HEK293 (cell line): Measurements from ENCODE around the gene CDH3.
A peak's percentile ranks its signal among the peaks of the same experiment; 100 is the strongest.

Source experiments
- ELK4 ChIP-seq: IDR thresholded peaks from 2 replicates; pipeline ENCODE4 v1.6.1; 2011; ENCODE audit warnings: mild to moderate bottlenecking, low read depth, low read length, borderline replicate concordance
- GFI1B ChIP-seq: fragments of 450-650 bp; formaldehyde crosslinking; IDR thresholded peaks from 2 replicates; pipeline ENCODE4 v1.5.1; 2016; ENCODE audit warnings: missing biosample characterization, missing genetic modification characterization
- GLI2 ChIP-seq: fragments of 450-650 bp; formaldehyde crosslinking; IDR thresholded peaks from 2 replicates; pipeline ENCODE4; 2017; ENCODE audit warnings: missing biosample characterization, missing genetic modification characterization, low read depth, borderline replicate concordance
- HOXA7 ChIP-seq: sonication (generic); formaldehyde crosslinking; IDR thresholded peaks from 2 replicates; pipeline ENCODE4 v1.8.1; 2022; ENCODE audit warnings: missing genetic modification reagents, borderline replicate concordance
- IKZF3 ChIP-seq: fragments of 450-650 bp; IDR thresholded peaks from 2 replicates; pipeline ENCODE4 v1.5.0; 2018; ENCODE audit warnings: missing biosample characterization, mild to moderate bottlenecking, missing genetic modification characterization, moderate library complexity
- MZF1 ChIP-seq: fragments of 450-650 bp; formaldehyde crosslinking; IDR thresholded peaks from 2 replicates; pipeline ENCODE4 v1.5.1; 2017; ENCODE audit warnings: missing biosample characterization, missing genetic modification characterization, borderline replicate concordance
- RBAK ChIP-seq: fragments of 450-650 bp; formaldehyde crosslinking; IDR thresholded peaks from 2 replicates; pipeline ENCODE4 v1.5.1; 2016; ENCODE audit warnings: missing biosample characterization, missing genetic modification characterization
- SCRT1 ChIP-seq: fragments of 450-650 bp; formaldehyde crosslinking; IDR thresholded peaks from 2 replicates; pipeline ENCODE4 v1.5.1; 2016; ENCODE audit warnings: missing biosample characterization, missing genetic modification characterization, borderline replicate concordance
- SCRT2 ChIP-seq: fragments of 450-650 bp; formaldehyde crosslinking; IDR thresholded peaks from 2 replicates; pipeline ENCODE4 v1.5.1; 2016; ENCODE audit warnings: missing biosample characterization, missing genetic modification characterization
- SP2 ChIP-seq: fragments of 450-650 bp; formaldehyde crosslinking; IDR thresholded peaks from 2 replicates; pipeline ENCODE4 v1.5.1; 2016; ENCODE audit warnings: missing biosample characterization, missing genetic modification characterization
- WT1 ChIP-seq: fragments of 450-650 bp; formaldehyde crosslinking; IDR thresholded peaks from 2 replicates; pipeline ENCODE4 v1.5.1; 2016; ENCODE audit warnings: missing biosample characterization, missing genetic modification characterization
- ZBTB26 ChIP-seq: fragments of 450-650 bp; formaldehyde crosslinking; optimal IDR thresholded peaks from 2 replicates; pipeline ENCODE3; 2016; ENCODE audit warnings: missing biosample characterization, mild to moderate bottlenecking, missing genetic modification characterization
- ZBTB6 ChIP-seq: fragments of 450-650 bp; formaldehyde crosslinking; IDR thresholded peaks from 2 replicates; pipeline ENCODE4 v1.5.1; 2017; ENCODE audit warnings: missing biosample characterization, missing genetic modification characterization
- ZNF112 ChIP-seq: fragments of 450-650 bp; formaldehyde crosslinking; IDR thresholded peaks from 2 replicates; pipeline ENCODE4 v1.5.0; 2017; ENCODE audit warnings: missing biosample characterization, missing genetic modification characterization
- ZNF157 ChIP-seq: fragments of 450-650 bp; formaldehyde crosslinking; IDR thresholded peaks from 2 replicates; pipeline ENCODE4 v1.5.1; 2016; ENCODE audit warnings: missing biosample characterization, missing genetic modification characterization
- ZNF169 ChIP-seq: fragments of 450-650 bp; formaldehyde crosslinking; IDR thresholded peaks from 2 replicates; pipeline ENCODE4 v1.5.1; 2016; ENCODE audit warnings: missing biosample characterization, missing genetic modification characterization
- ZNF248 ChIP-seq: fragments of 450-650 bp; formaldehyde crosslinking; IDR thresholded peaks from 2 replicates; pipeline ENCODE4 v1.5.1; 2017; ENCODE audit warnings: missing biosample characterization, missing genetic modification characterization
- ZNF274 ChIP-seq, 2 experiments: fragments of 200-500 bp in 1 of 2; fragments of 450-650 bp in 1 of 2; sonication (Bioruptor generic) in 1 of 2; formaldehyde crosslinking in 1 of 2; IDR thresholded peaks; 2 replicates each; pipeline versions ENCODE4 v1.5.1 to v1.6.1; 2014 to 2016; ENCODE audit warnings: borderline replicate concordance in 1 of 2, inconsistent platforms in 1 of 2, low read length in 1 of 2, missing biosample characterization in 1 of 2, missing genetic modification characterization in 1 of 2
- ZNF311 ChIP-seq: fragments of 450-650 bp; formaldehyde crosslinking; IDR thresholded peaks from 2 replicates; pipeline ENCODE4 v1.5.1; 2017; ENCODE audit warnings: missing biosample characterization, missing genetic modification characterization, borderline replicate concordance
- ZNF324 ChIP-seq: fragments of 450-650 bp; formaldehyde crosslinking; IDR thresholded peaks from 2 replicates; pipeline ENCODE4 v1.5.1; 2016; ENCODE audit warnings: missing biosample characterization, missing genetic modification characterization
- ZNF350 ChIP-seq: fragments of 450-650 bp; formaldehyde crosslinking; IDR thresholded peaks from 2 replicates; pipeline ENCODE4 v1.5.0; 2017; ENCODE audit warnings: missing biosample characterization, mild to moderate bottlenecking, missing genetic modification characterization
- ZNF37A ChIP-seq: fragments of 450-650 bp; IDR thresholded peaks from 2 replicates; pipeline ENCODE4 v1.5.1; 2018; ENCODE audit warnings: missing biosample characterization, missing genetic modification characterization
- ZNF394 ChIP-seq: fragments of 450-650 bp; formaldehyde crosslinking; IDR thresholded peaks from 2 replicates; pipeline ENCODE4 v1.5.1; 2016; ENCODE audit warnings: missing biosample characterization, missing genetic modification characterization, mild to moderate bottlenecking, moderate library complexity, borderline replicate concordance
- ZNF518A ChIP-seq: fragments of 450-650 bp; formaldehyde crosslinking; conservative IDR thresholded peaks from 2 replicates; pipeline ENCODE4 v1.5.1; 2016; ENCODE audit warnings: low read depth, missing biosample characterization, missing genetic modification characterization
- ZNF555 ChIP-seq: fragments of 450-650 bp; formaldehyde crosslinking; conservative IDR thresholded peaks from 2 replicates; pipeline ENCODE4 v1.5.1; 2017; ENCODE audit warnings: missing biosample characterization, mild to moderate bottlenecking, missing genetic modification characterization, inconsistent platforms
- ZNF623 ChIP-seq: fragments of 450-650 bp; formaldehyde crosslinking; IDR thresholded peaks from 2 replicates; pipeline ENCODE4 v1.5.1; 2016; ENCODE audit warnings: missing biosample characterization, missing genetic modification characterization
- ZNF645 ChIP-seq: fragments of 450-650 bp; formaldehyde crosslinking; IDR thresholded peaks from 2 replicates; pipeline ENCODE4; 2016; ENCODE audit warnings: missing biosample characterization, missing genetic modification characterization
- ZNF654 ChIP-seq: fragments of 450-650 bp; formaldehyde crosslinking; IDR thresholded peaks from 2 replicates; pipeline ENCODE4 v1.5.1; 2016; ENCODE audit warnings: low read depth, missing biosample characterization, missing genetic modification characterization
- ZSCAN18 ChIP-seq: fragments of 450-650 bp; formaldehyde crosslinking; IDR thresholded peaks from 2 replicates; pipeline ENCODE4 v1.5.1; 2016; ENCODE audit warnings: missing biosample characterization, missing genetic modification characterization

The CDH3 gene

GRCh38 chr16:68732042-68732680 lies 87.1 kb downstream of the CDH3 start (continued):
- TF ChIP-seq ZNF350 (tag by site-specific recombination) (no peak), ZNF555 (tag by site-specific recombination) (no peak), ZNF645 (no peak), ZBTB6 (tag by site-specific recombination) (no peak), ZNF394 (tag by site-specific recombination) (no peak), ZNF274 (IDR thresholded peaks at IDR 0.05; ENCODE audit: low read length) (no peak), ZNF274 (tag by site-specific recombination; IDR thresholded peaks at IDR 0.05; ENCODE audit: borderline replicate concordance) (no peak), ZNF311 (tag by site-specific recombination) (no peak), MZF1 (tag by site-specific recombination) (0 out of 2 replicates have a peak, but pooled peaks have one; percentile 27), WT1 (tag by site-specific recombination) (no peak), ZNF324 (tag by site-specific recombination) (no peak), SP2 (tag by site-specific recombination) (peak; percentile 37), ZSCAN18 (tag by site-specific recombination) (no peak), ZNF248 (tag by site-specific recombination) (no peak), SCRT1 (no peak), SCRT2 (tag by site-specific recombination) (no peak), RBAK (tag by site-specific recombination) (no peak), ZNF518A (tag by site-specific recombination) (no peak), ZNF37A (tag by site-specific recombination) (no peak), ZBTB26 (no peak), ZNF169 (no peak), HOXA7 (CRISPR knock-in tag) (no peak), GFI1B (no peak), ZNF157 (tag by site-specific recombination) (no peak), GLI2 (tag by site-specific recombination) (no peak), ZNF112 (tag by site-specific recombination) (no peak), ZNF623 (tag by site-specific recombination) (no peak), ELK4 (no peak), ZNF654 (tag by site-specific recombination) (no peak), IKZF3 (tag by site-specific recombination) (0 out of 2 replicates have a peak, but pooled peaks have one; percentile 27)
